Activated naive CD8-positive, alpha-beta T cell treated with anti-CD3 and anti-CD28 coated beads, Interleukin-2, amount 50 U/mL, for 16 hours (primary cell): ENCODE measurements around the gene ARL13B.
"Not testable (repeated sequence)": the region's sequence is repeated elsewhere in the genome, so short reads cannot be mapped to it uniquely, and the experiment has no call there.

Experiments
- DNase-seq: peaks from one replicate; pipeline ENCODE4 v3.0.0-alpha.2; 2020; ENCODE audit warnings: low read depth, low spot score

The ARL13B gene

GRCh38 chr3:94062513-94063404 lies 82.8 kb downstream of the ARL13B start, which contains the start of the genes DHFR2 and NSUN3:
Gene DHFR2 (minus strand): TSS chr3:94062916. CDS start chr3:94061511, 1,405 bp downstream.
Gene NSUN3 (plus strand): TSS chr3:94063061. CDS start chr3:94063127, 66 bp downstream.
- peak; percentile 51 for DNase-seq

DNA sequence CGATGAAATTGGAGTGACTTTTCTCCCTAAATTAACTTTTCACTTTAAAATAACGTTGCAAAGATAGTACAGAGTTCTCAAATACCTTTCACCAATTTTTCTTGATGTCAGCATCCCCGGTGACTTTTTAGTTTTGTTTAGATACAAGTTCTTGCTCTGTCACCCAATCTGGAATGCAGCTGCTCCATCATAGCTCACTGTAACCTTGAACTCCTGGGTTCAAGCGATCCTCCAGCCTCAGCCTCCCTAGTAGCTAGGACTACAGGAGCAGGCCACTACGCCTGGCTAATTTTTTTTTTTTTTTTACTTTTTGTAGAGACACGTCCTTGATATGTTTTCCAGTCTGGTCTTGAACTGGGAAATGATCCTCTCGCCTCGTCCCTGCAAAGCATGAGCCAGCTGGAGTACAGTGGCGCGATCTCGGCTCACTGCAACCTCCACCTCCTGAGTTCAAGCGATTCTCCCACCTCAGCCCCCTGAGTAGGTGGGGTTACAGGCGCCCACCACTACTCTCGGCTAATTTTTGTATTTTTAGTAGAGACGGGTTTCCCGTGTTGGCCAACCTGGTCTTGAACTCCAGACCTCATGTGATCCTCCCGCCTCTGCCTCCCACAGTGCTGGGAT lies 83.7 kb downstream of the ARL13B start:
- DNase-seq = no peak

DNA sequence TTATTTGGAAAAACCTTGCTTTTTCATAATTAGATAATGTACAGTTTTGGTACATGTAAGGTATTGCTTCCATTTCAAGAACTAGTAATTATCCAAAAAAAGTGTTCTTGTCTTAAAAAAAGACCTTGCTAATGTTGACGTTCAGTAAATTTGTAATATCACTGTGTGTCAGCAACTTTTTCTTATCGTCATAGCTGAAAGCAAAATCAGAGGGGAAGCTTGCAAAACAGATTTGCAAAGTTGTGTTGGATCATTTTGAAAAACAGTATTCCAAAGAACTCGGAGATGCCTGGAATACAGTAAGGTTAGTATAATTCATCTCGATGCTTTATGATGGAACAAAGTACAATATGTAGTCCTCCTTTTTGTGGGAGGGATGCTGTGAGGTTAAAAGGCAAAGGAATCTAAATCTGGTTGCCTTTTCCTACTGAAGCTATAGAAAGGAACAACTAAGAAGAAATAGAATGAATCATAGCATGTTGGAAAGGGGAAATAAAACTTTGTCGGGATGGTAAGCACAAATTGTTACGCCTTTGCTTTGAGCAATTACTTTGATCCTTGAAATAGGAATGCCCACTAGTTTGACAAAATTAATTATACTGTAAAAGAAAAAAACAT lies 84.4 kb downstream of the ARL13B start:
- no peak for DNase-seq

DNA sequence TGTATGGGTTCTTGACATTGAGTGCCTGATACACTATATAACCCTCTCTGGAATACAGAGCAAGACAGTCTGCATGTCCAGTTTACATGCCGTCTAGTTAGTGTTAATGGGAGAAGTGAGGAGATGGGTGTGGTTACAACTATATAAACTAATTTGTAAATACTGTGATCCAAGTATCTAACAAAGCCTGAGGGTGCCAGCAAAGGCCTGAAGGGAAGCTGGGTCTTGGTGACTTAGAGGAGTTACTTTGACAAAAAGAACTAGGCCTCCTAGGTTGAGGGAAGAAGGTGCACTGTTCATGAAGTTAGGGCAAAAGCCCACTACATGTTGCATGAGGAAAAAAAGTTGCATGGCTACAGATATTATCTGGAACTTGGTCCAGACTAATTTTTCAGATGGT lies 85.2 kb downstream of the ARL13B start:
- no peak for DNase-seq

DNA sequence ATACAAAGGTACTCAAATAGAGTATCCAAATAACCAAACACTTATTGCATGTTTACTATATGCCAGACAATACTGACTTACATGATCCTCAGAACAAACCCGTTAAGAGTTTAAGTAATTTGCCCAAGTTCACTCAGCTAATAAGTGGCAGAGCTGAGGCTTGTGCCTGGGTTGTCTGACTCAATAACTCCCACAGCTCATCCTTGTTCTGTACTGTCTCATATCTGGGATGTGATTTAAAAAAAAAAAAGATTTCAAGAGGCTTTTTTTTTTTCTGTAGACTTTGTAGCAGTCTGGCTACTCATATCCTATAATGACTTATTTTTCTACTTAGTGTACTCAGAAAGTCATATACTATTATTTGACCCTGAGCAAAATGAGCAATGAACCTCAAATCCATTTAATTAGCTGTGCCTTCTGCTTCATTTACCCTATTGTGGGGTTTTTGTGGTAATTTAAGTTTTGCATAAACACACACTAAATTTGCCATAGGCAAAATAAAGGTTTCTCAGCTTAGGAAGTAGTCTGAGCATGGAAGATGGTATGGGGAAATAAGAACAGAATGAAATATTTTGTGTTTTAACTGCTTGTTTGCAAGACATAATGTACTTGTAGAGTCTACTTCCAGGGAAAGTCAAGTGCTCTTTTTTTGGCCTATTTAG lies 86.0 kb downstream of the ARL13B start:
- no peak for DNase-seq

DNA sequence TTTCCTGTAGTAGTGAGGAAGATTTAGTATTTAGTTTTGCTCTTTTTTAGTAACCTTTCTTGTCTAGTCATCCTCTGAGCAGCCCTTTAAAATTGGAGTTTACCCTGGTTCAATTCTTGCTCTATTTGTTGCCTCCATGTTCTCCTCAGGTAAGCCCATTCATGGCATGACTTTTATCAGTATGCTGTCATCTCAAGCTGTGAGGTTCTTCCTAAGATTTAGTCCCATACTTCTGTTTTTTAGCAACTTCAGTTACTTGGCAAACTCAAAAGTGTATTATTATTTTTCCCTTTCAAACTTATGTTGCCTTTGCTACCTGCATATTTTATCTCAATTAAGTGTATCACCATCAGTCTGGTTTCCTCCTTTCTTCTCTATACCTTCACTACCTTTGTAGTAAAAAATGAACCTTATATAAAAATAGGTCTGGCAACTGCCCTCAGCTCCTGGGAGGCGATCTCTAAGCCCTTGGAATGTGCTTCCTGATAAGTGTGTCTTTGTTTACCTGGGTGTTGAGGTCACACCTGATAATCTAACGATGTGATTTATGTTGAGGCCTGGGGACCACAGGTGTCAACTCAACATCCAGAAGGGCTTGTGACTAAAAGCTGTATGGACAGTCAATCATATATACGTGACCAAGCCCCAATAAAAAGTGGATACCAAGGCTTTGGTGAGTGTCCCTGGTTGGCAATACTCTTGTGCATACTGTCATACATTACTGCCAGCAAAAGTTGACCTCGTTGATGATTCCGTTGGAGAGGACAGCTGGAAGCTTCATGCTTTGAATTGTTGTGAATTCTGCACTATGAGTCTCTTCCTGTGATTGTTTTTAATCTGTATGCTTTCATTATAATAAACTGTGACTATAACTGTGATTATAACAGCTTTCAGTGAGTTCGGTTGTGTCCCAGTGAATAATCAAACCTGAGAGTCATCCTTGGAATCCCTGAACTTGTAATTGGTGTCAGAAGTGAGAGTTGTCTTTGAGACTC lies 86.8 kb downstream of the ARL13B start:
- DNase-seq = no peak

- DNase-seq = no peak
These were observed 89.3 kb downstream of the ARL13B start for GRCh38 chr3:94069194-94069813.

- DNase-seq = no peak
These were observed 90.5 kb downstream of the ARL13B start for GRCh38 chr3:94070341-94070911.

DNA sequence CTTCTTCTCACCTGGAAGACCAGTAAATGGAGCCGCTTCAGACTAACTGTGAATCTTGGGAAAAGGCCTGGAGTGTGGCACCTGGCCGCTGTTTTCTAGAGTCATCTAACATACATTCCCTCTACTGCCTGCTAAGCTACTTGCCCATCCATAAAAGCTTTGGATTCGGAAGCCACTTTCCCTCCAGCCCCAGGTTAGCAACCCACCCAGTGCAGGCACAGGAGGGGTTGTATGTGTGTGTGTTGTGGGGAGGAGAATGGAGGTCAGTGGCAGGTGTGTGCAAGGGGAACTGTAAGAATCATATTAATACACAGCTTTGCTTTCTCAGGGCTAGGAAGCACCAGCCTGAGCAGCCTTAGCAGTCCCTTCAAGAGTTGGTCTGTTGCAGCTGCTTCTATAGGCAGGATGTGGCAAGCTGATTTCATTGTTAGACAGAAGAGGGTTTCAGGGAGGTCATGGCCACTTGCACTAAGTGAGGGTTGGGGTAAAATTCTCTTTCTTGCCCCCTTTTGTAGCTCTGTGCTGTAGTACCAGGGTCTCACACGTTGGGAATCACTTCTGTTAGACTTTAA lies 91.8 kb downstream of the ARL13B start:
- no peak for DNase-seq

GRCh38 chr3:94076055-94076454 lies 96.1 kb downstream of the ARL13B start:
- no peak for DNase-seq

DNA sequence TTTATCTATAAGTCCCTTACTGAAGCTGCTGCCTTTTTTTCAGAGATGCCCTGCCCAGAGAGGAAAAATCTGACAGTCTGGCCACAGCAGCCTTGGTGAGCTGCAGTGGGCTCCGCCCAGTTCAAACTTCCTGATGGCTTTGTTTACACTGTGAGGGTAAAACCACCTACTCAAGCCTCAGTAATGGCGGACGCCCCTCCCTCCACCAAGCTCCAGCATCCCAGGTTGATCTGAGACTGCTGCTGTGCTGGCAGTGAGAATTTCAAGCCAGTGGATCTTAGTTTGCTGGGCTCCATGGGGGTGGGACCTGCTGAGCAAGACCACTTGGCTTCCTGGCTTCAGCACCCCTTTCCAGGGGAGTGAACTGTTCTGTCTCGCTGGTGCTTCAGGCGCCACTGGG lies 100.6 kb downstream of the ARL13B start:
- not testable (repeated sequence) for DNase-seq

DNA sequence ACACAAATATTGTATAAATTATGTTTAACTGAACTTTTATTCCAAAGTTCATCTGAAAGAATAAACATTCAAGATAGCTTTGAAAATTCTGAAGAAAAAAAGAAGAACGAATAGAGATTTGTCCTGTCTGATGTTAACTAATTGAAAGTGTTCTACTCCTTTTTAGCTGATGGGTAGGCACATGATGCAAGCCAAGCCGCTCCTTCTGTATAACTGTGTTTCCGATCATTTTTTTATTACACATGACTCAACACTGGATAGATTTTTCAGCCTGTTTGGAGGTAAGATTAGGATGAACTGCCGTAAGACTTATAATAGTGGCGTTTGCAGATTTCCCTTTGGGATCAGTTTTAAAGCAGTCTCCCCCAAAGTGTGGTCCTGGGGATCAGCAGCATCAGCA lies 101.9 kb downstream of the ARL13B start:
- no peak for DNase-seq

- DNase-seq = no peak
These were observed 102.5 kb downstream of the ARL13B start for GRCh38 chr3:94082391-94082937.

DNA sequence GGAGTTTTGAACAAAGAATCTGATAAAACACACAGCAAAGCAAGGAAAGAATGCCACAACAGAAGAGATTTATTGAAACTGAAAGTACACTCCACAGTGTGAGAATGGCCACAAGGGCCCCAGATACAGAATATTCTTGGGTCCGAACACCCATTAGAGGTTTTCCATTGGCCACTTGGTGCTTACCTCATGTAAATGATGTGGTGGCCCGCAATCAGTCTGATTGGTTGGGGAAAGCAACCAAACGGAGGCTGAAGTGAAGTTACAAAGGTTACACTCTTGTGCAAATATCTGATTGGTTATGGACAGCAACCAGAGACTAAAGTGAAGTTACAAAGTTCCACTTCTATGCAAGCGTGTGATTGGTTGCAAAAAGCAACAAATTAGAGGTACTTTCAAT lies 103.3 kb downstream of the ARL13B start:
- DNase-seq = no peak

DNA sequence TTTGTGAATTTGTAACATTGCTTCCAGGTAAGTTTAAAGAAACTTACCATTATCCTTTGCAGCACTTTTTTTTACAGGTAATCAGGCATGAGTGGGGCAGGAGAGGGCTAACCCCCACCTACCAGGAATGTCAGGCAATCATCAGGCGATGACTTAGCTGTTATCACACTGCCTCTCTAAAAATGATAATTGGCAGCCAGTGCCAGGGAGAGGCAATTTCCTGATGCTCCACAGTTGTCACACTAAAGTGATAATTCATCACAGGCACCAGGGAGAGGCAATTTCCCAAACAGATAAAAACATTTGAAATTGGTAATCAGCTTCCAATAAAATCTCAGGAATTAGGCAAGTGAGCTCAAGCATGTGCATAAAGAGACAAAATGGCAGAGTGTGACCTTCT lies 109.2 kb downstream of the ARL13B start:
- no peak for DNase-seq

- DNase-seq = no peak
These were observed 112.1 kb downstream of the ARL13B start for GRCh38 chr3:94092086-94092485.

- no peak for DNase-seq
These were observed 113.2 kb downstream of the ARL13B start for GRCh38 chr3:94093151-94093550.

- no peak for DNase-seq
These were observed 115.2 kb downstream of the ARL13B start for GRCh38 chr3:94095111-94095510.

- DNase-seq = no peak
These were observed 118.5 kb downstream of the ARL13B start for GRCh38 chr3:94098452-94098851.
